Uterus (tissue), 2 donors: ENCODE data around the gene HHLA2.

Experiments used
- POLR2A ChIP-seq, 2 donors: fragments of 450-650 bp; IDR thresholded peaks; one replicate each; pipeline ENCODE4 v1.6.1; 2016; ENCODE audit warnings: antibody characterized with exemption in 2 of 2, mild to moderate bottlenecking in 1 of 2, moderate library complexity in 1 of 2
- TF ChIP-seq, protein P1 (sequence below), 4 experiments: fragments of 200-600 bp in 2 of 4; fragments of 450-650 bp in 2 of 4; sonication (generic) in 2 of 4; IDR thresholded peaks; one replicate each; pipeline ENCODE4 v1.5.1; 2016 to 2019; ENCODE audit warnings: antibody characterized with exemption in 4 of 4, mild to moderate bottlenecking in 2 of 4, moderate library complexity in 1 of 4

DNA sequence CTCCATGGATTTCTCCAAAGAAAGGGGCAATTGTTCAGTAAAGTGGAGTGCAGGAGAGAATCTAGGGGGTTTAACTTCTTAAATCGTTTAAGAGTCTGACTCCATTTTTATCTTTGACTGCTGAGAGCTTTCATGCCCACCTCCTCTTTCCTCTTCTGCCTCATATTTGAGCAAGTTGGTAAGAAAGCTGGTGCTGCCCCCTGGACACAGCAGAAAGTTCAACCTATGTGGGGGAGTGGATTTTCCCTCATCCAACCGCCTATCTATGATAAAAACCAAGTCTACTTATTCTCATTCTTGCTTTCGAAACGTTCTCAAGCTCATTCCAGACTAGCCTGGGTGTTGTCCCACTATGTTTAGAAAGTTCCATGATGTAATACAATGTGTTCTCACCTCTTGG is 26.0 kb downstream of the HHLA2 start:
- TF ChIP-seq, protein P1, sequence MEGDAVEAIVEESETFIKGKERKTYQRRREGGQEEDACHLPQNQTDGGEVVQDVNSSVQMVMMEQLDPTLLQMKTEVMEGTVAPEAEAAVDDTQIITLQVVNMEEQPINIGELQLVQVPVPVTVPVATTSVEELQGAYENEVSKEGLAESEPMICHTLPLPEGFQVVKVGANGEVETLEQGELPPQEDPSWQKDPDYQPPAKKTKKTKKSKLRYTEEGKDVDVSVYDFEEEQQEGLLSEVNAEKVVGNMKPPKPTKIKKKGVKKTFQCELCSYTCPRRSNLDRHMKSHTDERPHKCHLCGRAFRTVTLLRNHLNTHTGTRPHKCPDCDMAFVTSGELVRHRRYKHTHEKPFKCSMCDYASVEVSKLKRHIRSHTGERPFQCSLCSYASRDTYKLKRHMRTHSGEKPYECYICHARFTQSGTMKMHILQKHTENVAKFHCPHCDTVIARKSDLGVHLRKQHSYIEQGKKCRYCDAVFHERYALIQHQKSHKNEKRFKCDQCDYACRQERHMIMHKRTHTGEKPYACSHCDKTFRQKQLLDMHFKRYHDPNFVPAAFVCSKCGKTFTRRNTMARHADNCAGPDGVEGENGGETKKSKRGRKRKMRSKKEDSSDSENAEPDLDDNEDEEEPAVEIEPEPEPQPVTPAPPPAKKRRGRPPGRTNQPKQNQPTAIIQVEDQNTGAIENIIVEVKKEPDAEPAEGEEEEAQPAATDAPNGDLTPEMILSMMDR (IDR thresholded peaks at IDR 0.05), result no peak
- TF ChIP-seq POLR2A (IDR thresholded peaks at IDR 0.05), result no peak
